HG03066 (cell line): Measurements from ENCODE around the gene DNM2.
A peak's percentile ranks its signal among the peaks of the same experiment; 100 is the strongest.
"Not testable (repeated sequence)": the region's sequence is repeated elsewhere in the genome, so short reads cannot be mapped to it uniquely, and the experiment has no call there.

Experiments used
- ATAC-seq: cut with Tn5 transposase; IDR thresholded peaks from one replicate; pipeline ENCODE4 v1.9.1; 2021; ENCODE audit warnings: low read depth; ENCODE audit not compliant: unreplicated experiment

Gene DNM2

GRCh38 chr19:10717356-10718204, at the start of gene DNM2:
Gene DNM2 (plus strand): TSS chr19:10718079. CDS start chr19:10718243, 164 bp downstream.
- peak; percentile 81 for ATAC-seq

GRCh38 chr19:10669246-10669645, 48.6 kb upstream of the DNM2 start:
- no peak for ATAC-seq

- ATAC-seq = no peak
Measured at GRCh38 chr19:10670182-10670581, 47.7 kb upstream of the DNM2 start.

DNA sequence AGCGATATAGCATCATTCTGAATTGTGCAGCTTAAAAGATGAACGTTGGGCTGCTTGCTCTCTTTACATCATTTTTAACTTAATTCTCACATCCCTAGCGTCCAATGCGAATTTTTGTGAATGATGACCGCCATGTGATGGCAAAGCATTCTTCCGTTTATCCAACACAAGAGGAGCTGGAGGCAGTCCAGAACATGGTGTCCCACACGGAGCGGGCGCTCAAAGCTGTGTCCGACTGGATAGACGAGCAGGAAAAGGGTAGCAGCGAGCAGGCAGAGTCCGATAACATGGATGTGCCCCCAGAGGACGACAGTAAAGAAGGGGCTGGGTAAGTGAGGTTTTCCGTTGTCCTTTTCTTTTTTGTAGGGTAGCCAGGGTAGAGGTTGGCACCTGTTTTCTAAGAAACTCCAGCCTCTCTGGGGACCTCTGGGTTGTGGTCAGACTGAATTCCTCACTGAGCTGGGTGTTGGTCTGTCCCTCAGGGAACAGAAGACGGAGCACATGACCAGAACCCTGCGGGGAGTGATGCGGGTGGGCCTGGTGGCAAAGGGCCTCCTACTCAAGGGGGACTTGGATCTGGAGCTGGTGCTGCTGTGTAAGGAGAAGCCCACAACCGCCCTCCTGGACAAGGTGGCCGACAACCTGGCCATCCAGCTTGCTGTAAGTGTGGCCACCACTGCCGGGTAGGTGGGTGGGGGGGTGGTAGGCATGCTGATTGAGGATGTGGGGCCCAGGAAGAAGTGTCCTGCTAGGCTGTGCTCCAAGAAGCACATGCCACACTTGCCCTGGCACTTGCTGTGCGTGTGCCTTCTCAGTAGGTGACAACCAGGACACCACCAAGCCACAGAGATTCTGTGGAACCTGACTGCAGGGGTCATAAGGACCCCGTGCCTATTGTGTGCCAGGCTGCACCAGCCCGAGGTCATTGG, 46.7 kb upstream of the DNM2 start:
- ATAC-seq = no peak

GRCh38 chr19:10671922-10672321, 46.0 kb upstream of the DNM2 start:
- not testable (repeated sequence) for ATAC-seq

- ATAC-seq = not testable (repeated sequence)
Measured at GRCh38 chr19:10675214-10675613, 42.7 kb upstream of the DNM2 start.

DNA sequence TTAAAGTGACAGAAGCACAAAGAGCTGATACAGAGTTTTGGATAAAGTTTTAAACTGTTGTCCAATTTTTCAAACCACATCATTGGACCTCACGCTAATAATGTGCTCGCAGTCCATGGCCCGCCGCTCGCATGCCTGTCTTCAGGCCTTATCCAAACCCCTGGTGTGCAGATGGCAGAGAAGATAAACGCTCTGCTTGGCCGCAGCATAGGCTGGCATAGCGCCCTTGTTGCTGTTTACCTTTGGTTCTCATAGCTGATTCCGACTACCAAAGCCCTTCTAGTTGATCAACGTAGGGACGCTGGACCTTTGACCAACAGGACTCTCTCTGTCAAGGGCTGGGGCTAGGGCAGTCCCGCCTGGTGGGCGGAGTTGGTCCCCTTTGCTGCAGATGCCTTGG, 40.1 kb upstream of the DNM2 start:
- ATAC-seq = no peak

- no peak for ATAC-seq
Measured at GRCh38 chr19:10678813-10679212, 39.1 kb upstream of the DNM2 start.

GRCh38 chr19:10679743-10680142, 38.1 kb upstream of the DNM2 start:
- no peak for ATAC-seq

DNA sequence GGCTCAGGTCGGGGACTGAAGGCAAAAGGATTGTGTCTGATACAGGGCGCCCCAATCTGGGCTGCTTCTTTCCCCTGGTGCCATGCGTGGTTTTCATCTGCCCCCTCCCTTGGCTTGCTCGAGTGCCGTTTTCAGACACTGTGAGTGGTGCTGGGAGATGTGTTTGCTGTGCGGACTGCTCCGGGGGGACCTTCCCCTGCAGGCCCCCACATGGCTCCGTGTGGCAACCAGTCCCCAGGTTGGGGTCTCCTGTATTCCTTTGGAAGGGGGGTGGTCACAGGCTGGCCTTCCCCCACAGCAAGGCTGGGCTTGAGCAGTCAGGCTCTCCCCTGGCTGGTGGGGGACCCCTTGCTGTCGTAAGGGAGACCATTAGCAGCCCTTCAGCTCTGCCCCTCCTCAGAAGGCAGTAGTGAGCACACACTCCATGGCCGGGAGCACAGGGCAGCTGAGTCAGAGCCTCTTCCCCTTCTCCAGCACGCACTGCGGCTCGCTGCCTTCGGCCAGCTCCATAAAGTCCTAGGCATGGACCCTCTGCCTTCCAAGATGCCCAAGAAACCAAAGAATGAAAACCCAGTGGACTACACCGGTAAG, 37.2 kb upstream of the DNM2 start:
- no peak for ATAC-seq

DNA sequence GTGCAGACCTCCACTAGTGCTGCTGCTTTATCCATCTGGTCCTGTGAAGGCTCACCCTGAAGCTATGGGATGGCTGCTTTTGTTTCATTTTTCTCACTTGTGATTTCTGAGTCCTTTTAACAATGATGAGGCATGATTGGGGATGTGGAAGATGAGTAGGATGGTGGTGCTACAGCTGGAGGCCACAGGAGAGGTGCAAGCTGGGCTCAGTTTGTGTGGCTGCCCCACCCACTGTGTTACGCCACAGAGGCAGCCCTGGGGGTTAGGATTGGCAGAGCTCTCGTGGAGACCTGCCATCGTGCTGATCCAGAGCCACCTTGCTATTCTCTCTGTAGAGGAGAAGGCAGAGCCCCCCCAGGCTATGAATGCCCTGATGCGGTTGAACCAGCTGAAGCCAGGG, 36.2 kb upstream of the DNM2 start:
- ATAC-seq = no peak

DNA sequence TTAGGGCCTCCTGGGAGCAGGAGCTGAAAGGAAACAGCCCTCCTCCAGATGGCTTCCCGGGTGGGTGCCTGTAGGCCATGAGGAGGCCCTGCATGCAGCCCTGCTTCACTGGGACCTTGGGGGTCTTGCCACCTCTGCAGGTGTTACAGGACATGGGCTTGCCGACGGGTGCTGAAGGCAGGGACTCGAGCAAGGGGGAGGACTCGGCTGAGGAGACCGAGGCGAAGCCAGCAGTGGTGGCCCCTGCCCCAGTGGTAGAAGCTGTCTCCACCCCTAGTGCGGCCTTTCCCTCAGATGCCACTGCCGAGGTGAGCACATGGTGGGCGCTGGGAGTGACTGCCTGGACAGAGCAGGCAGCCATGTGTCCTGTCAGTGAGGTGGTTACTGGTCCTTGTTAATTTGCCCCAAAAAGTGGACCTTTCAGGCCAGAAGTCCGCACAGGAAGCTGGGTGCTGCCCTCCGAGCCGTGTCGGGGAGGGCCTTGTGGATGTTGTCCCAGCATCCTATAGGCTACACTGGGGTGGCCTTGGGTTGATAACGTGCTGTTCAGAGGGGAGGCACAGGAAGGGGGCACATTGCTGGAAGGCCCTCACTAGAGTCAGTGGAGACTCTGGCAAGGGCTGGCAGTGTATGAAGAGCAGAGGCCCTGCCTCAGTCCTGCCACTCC, 35.3 kb upstream of the DNM2 start:
- no peak for ATAC-seq

- no peak for ATAC-seq
Measured at GRCh38 chr19:10683064-10683426, 34.8 kb upstream of the DNM2 start.

GRCh38 chr19:10683582-10683981, 34.3 kb upstream of the DNM2 start:
- ATAC-seq = no peak

- no peak for ATAC-seq
Measured at GRCh38 chr19:10685210-10685609, 32.7 kb upstream of the DNM2 start.

GRCh38 chr19:10686193-10686592, 31.7 kb upstream of the DNM2 start:
- no peak for ATAC-seq

- no peak for ATAC-seq
Measured at GRCh38 chr19:10686661-10687517, 31.0 kb upstream of the DNM2 start.

DNA sequence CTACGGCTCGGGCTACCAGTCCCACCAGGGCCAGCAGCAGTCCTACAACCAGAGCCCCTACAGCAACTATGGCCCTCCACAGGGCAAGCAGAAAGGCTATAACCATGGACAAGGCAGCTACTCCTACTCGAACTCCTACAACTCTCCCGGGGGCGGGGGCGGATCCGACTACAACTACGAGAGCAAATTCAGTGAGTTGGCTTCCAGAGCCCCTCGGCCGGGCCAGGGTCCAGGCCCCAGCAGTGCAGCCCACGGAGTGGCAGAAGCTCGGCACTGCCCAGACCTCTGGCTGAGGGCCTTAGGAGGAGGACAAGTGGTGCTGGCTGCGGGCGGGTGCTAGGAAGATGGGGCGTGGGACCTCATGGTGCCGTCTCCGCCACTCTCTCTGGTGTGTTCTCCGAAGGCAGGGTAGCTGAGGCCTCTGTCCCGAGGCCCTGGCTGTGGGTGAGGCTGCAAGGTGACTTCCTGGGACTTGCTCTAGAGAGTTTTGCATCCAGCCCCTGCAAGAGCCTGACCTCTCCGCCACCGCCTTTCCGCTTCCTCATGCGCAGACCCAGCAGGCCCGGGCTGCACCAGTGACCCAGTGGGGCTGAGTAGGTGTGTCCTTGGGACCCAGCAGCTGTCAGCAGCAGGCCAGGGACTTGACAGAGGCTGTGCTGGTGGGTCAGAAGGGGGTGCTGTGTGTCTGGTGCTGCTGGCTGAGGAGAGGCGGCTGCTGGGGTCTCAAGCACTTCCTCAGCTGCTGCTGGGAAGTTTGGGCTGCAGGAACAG, 30.2 kb upstream of the DNM2 start:
- no peak for ATAC-seq
